CD4-positive, alpha-beta memory T cell (primary cell): ENCODE results near the gene IFT22. TPM values are rescaled to one million over a fixed set of nuclear protein-coding genes. Genes with fewer than 3 reads are reported as not detected.
"Not testable (repeated sequence)": the region's sequence is repeated elsewhere in the genome, so short reads cannot be mapped to it uniquely, and the experiment has no call there.

ENCODE experiments used
- CTCF ChIA-PET: fragments of 350-600 bp; sonication (Branson Sonifier 250); formaldehyde crosslinking; loops from one replicate; lab custom pipeline; 2021; ENCODE audit warnings: inconsistent platforms; ENCODE audit not compliant: partially characterized antibody; lab: Charles Lee
- POLR2A ChIA-PET: fragments of 350-600 bp; sonication (Branson Sonifier 250); formaldehyde crosslinking; loops from one replicate; lab custom pipeline; 2021; ENCODE audit not compliant: partially characterized antibody; lab: Charles Lee
- DNase-seq, 5 donors: peaks; one replicate each; pipeline versions ENCODE4 v3.0.0 to v3.0.0-alpha.2; 2020 to 2022; ENCODE audit warnings: mixed read lengths in 1 of 5
- H3K27ac ChIP-seq: one replicate; pipeline ENCODE4 v1.7.0; 2013; ENCODE audit warnings: low read depth, low read length
- H3K27me3 ChIP-seq: 2 replicates; pipeline ENCODE4 v1.7.0; 2013; ENCODE audit warnings: mild to moderate bottlenecking, low read length, moderate library complexity; ENCODE audit not compliant: insufficient read depth
- H3K36me3 ChIP-seq: 2 replicates; pipeline ENCODE4 v1.7.0; 2013; ENCODE audit warnings: mild to moderate bottlenecking, low read length, moderate library complexity; ENCODE audit not compliant: insufficient read depth
- H3K4me1 ChIP-seq: 2 replicates; pipeline ENCODE4 v1.7.0; 2013; ENCODE audit warnings: mild to moderate bottlenecking, low read length, moderate library complexity; ENCODE audit not compliant: insufficient read depth
- H3K4me3 ChIP-seq, 2 donors: one replicate each; pipeline ENCODE4 v1.7.0; 2013; ENCODE audit warnings: low read length in 2 of 2, mild to moderate bottlenecking in 1 of 2
- H3K9me3 ChIP-seq, 2 donors: one replicate each; pipeline ENCODE4 v1.7.0; 2013; ENCODE audit warnings: low read length in 2 of 2, control low read depth in 1 of 2; ENCODE audit not compliant: control insufficient read depth in 1 of 2
- H3K27ac Mint-ChIP-seq, 7 donors: one replicate each; pipeline ENCODE4 v1.8.0; 2020 to 2021; ENCODE audit warnings: mixed read lengths in 7 of 7, mild to moderate bottlenecking in 6 of 7, inconsistent platforms in 3 of 7, moderate library complexity in 3 of 7
- H3K27me3 Mint-ChIP-seq, 2 donors: one replicate each; pipeline ENCODE4 v1.8.0; 2020 to 2021; ENCODE audit warnings: mixed read lengths in 2 of 2
- H3K36me3 Mint-ChIP-seq, 2 donors: one replicate each; pipeline ENCODE4 v1.8.0; 2020 to 2021; ENCODE audit warnings: mixed read lengths in 2 of 2, inconsistent platforms in 1 of 2, mild to moderate bottlenecking in 1 of 2
- H3K4me1 Mint-ChIP-seq, 4 donors: one replicate each; pipeline ENCODE4 v1.8.0; 2020 to 2021; ENCODE audit warnings: mixed read lengths in 4 of 4, mild to moderate bottlenecking in 1 of 4
- H3K4me3 Mint-ChIP-seq, 8 donors: one replicate each; pipeline ENCODE4 v1.8.0; 2020 to 2021; ENCODE audit warnings: mixed read lengths in 8 of 8, mild to moderate bottlenecking in 7 of 8, moderate library complexity in 6 of 8, inconsistent platforms in 3 of 8
- H3K9me3 Mint-ChIP-seq, 8 donors: one replicate each; pipeline ENCODE4 v1.8.0; 2020 to 2021; ENCODE audit warnings: mixed read lengths in 8 of 8, mild to moderate bottlenecking in 5 of 8, inconsistent platforms in 3 of 8, moderate library complexity in 1 of 8
- intact Hi-C: fragments of 100-400 bp; cut with micrococcal nuclease; formaldehyde crosslinking; loops from one replicate; pipeline ENCODE4 v1.15.1; 2023
- polyA plus RNA-seq, 2 donors: library from polyadenylated mRNA; unstranded; fragments of 300-500 nt; fragmentation: Illumina TruSeq; gene quantifications; one replicate each; pipeline ENCODE4 v1.2.3, GENCODE V29; 2021
- total RNA-seq, 2 experiments: library from RNA; stranded (reverse); gene quantifications; one replicate each; pipeline ENCODE4 v1.2.3, GENCODE V29; 2021

IFT22 gene
- total and polyA plus RNA-seq, 4 experiments from 2014 or later = 2.6 to 6.7 (median 4.5) TPM

GRCh38 chr7:101300465-101301376 is 20.9 kb downstream of the IFT22 start:
- Histone ChIP-seq H3K36me3 (no peaks in the 10 kb centered on the region), H3K9me3 (peaks cover 0 to 4% of the 10 kb centered on the region in 2 donors), H3K27me3 (peaks cover 25% of the 10 kb centered on the region), H3K27ac (no peak overlapping the region), H3K4me3 (no peak overlapping the region), H3K4me1 (peaks cover 3% of the 10 kb centered on the region)
- Mint-ChIP-seq H3K9me3 (peaks cover 6 to 45% (median 29%) of the 10 kb centered on the region in 8 donors), H3K27me3 (peaks cover 33 to 44% of the 10 kb centered on the region in 2 donors), H3K27ac (no peak overlapping the region), H3K4me1 (peaks cover 4 to 16% (median 5%) of the 10 kb centered on the region in 4 donors), H3K36me3 (peaks cover 4 to 16% of the 10 kb centered on the region in 2 donors), H3K4me3 (peak overlapping the region in 5 of 8 donors; percentile 1 to 34 (median 22))
- POLR2A ChIA-PET = interaction anchor here (0.8 kb wide), 1 partner anchor 56 kb away, joined by 3 read pairs; the partner anchor contains the start of gene FIS1
- no peak for DNase-seq
- CTCF ChIA-PET = interaction anchor here (0.6 to 1.1 kb wide), 4 partner anchors 15 to 81 kb away, joined by 3 to 4 read pairs (median 3); no protein-coding TSS in a partner anchor
- intact Hi-C loops = no loop called here

- Histone ChIP-seq H3K4me1 (peaks cover 3% of the 10 kb centered on the region), H3K27me3 (peaks cover 25% of the 10 kb centered on the region), H3K4me3 (no peak overlapping the region), H3K36me3 (no peaks in the 10 kb centered on the region), H3K27ac (no peak overlapping the region), H3K9me3 (peaks cover 0 to 4% of the 10 kb centered on the region in 2 donors)
- Mint-ChIP-seq H3K27me3 (peaks cover 32 to 42% of the 10 kb centered on the region in 2 donors), H3K36me3 (peaks cover 4 to 16% of the 10 kb centered on the region in 2 donors), H3K4me1 (peaks cover 4 to 16% (median 5%) of the 10 kb centered on the region in 4 donors), H3K9me3 (peaks cover 6 to 45% (median 28%) of the 10 kb centered on the region in 8 donors), H3K27ac (no peak overlapping the region), H3K4me3 (peak overlapping the region in 1 of 8 donors; percentile 59)
- POLR2A ChIA-PET = no interaction called here
- CTCF ChIA-PET = interaction anchor here (0.6 kb wide), 1 partner anchor 80 kb away, joined by 3 read pairs; no protein-coding TSS in a partner anchor
- no peak for DNase-seq
- intact Hi-C loops = no loop called here
These were observed 21.8 kb downstream of the IFT22 start for GRCh38 chr7:101299511-101300464.

GRCh38 chr7:101294832-101295121 is 26.8 kb downstream of the IFT22 start:
- no peaks in the 10 kb centered on the region for H3K36me3 ChIP-seq
- H3K4me3 ChIP-seq = no peak overlapping the region
- CTCF ChIA-PET = interaction anchor here (1.0 to 7.8 kb wide), 2 partner anchors 13 to 151 kb away, joined by 3 to 44 read pairs; no protein-coding TSS in a partner anchor
- peaks cover 2 to 13% (median 7%) of the 10 kb centered on the region in 4 donors for H3K4me1 Mint-ChIP-seq
- H3K27me3 ChIP-seq = peaks cover 10% of the 10 kb centered on the region
- H3K4me3 Mint-ChIP-seq = no peak overlapping the region
- H3K4me1 ChIP-seq = peaks cover 7% of the 10 kb centered on the region
- no peak overlapping the region for H3K27ac Mint-ChIP-seq
- intact Hi-C loops = no loop called here
- no peaks in the 10 kb centered on the region for H3K36me3 Mint-ChIP-seq
- H3K27ac ChIP-seq = no peak overlapping the region
- peaks cover 0 to 10% (median 0%) of the 10 kb centered on the region in 8 donors for H3K9me3 Mint-ChIP-seq
- H3K9me3 ChIP-seq = no peaks in the 10 kb centered on the region
- POLR2A ChIA-PET = no interaction called here
- H3K27me3 Mint-ChIP-seq = peaks cover 31 to 33% of the 10 kb centered on the region in 2 donors
- DNase-seq = no peak

- Histone ChIP-seq H3K27ac (no peak overlapping the region), H3K36me3 (no peaks in the 10 kb centered on the region), H3K4me1 (peaks cover 5% of the 10 kb centered on the region), H3K4me3 (no peak overlapping the region), H3K9me3 (no peaks in the 10 kb centered on the region), H3K27me3 (peaks cover 7% of the 10 kb centered on the region)
- ChIA-PET POLR2A (no interaction called here), CTCF (interaction anchor here (4.4 to 7.8 kb wide), 2 partner anchors 12 to 151 kb away, joined by 26 to 44 read pairs; no protein-coding TSS in a partner anchor)
- H3K4me3 Mint-ChIP-seq = no peak overlapping the region
- DNase-seq = no peak
- peak overlapping the region in 1 of 7 donors; percentile 19 for H3K27ac Mint-ChIP-seq
- H3K9me3 Mint-ChIP-seq = peaks cover 0 to 6% (median 0%) of the 10 kb centered on the region in 8 donors
- peaks cover 3 to 14% (median 9%) of the 10 kb centered on the region in 4 donors for H3K4me1 Mint-ChIP-seq
- intact Hi-C loops = no loop called here
- no peaks in the 10 kb centered on the region for H3K36me3 Mint-ChIP-seq
- H3K27me3 Mint-ChIP-seq = peaks cover 30 to 31% of the 10 kb centered on the region in 2 donors
These were observed 27.4 kb downstream of the IFT22 start for GRCh38 chr7:101294039-101294831.

GRCh38 chr7:101293069-101294021 is 28.3 kb downstream of the IFT22 start:
- H3K27ac Mint-ChIP-seq, H3K4me1 ChIP-seq, H3K4me3 ChIP-seq, H3K9me3 ChIP-seq, H3K27ac ChIP-seq, intact Hi-C loops, H3K36me3 Mint-ChIP-seq, POLR2A ChIA-PET, DNase-seq, H3K36me3 ChIP-seq, H3K9me3 Mint-ChIP-seq, H3K4me3 Mint-ChIP-seq, H3K27me3 ChIP-seq: not testable (repeated sequence)
- CTCF ChIA-PET = interaction anchor here (1.1 to 7.8 kb wide), 4 partner anchors 11 to 150 kb away, joined by 4 to 44 read pairs (median 16); no protein-coding TSS in a partner anchor
- Mint-ChIP-seq H3K27me3 (peaks cover 28 to 30% of the 10 kb centered on the region in 2 donors), H3K4me1 (peaks cover 3 to 14% (median 9%) of the 10 kb centered on the region in 4 donors)
